Measurements from ENCODE around the gene SREBF2. TPM values are rescaled to one million over a fixed set of nuclear protein-coding genes. Genes with fewer than 3 reads are reported as not detected.

SREBF2 gene
- total and polyA plus RNA-seq, 2 of the 13 experiments (the other 11 are each of a cell fraction or from before 2014, with no cell fraction given), result 53.8 to 72.6 TPM

DNA sequence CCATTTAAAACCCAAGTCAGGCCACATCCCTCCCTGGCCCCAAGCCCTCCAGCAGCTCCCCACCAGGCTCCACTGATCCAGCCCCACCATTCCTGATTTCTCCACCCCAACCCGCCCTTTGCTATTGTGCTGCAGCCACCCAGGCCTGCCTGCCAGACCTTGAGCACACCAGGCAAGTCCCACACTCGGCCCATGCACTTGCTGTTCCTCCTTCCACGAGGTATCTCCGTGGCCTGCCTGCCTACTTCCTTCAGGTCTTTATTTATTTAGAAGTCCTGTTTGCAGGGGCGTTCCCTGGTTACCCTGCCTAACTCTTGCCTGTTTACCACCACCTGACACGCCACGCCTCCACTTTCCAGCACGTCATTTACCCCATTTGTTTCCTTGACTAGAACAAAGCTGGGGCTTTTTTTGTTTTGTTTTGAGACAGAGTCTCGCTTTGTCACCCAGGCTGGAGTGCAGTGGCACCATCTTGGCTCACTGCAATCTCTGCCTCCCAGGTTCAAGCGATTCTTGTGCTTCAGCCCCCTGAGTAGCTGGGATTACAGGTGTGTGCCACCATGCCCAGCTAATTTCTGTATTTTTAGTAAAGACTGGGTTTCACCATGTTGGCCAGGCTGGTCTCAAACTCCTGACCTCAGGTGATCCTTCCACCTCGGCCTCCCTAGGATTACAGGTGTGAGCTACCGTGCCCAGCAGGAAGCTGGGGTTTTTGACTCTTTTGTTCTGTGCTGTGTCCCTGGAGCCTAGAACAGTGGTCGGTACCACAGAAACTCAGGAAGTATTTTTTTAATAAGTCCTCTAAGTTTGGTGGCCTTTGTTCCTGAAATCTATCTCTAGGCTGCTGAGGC lies 107.3 kb downstream of the SREBF2 start:
- Histone ChIP-seq H3K9me3 (ENCODE audit: low read length) (no peaks in the 10 kb centered on the region), H3K36me3 (replicated peaks in 1 of 2; ENCODE audit: control insufficient read depth in 1 of 2, insufficient read depth in 2 of 2, low read length in 2 of 2) (peaks cover 11 to 49% of the 10 kb centered on the region in 2 experiments), H3K79me2 (ENCODE audit: insufficient read depth, low read length) (peaks cover 4% of the 10 kb centered on the region), H2AFZ (ENCODE audit: low read length) (no peak overlapping the region), H3K27ac (ENCODE audit: extremely low read length, insufficient read depth, low read length) (no peak overlapping the region), H3K4me2 (ENCODE audit: low read depth, low read length) (no peak overlapping the region), H3K4me1 (ENCODE audit: insufficient read depth, low read length) (peaks cover 24% of the 10 kb centered on the region), H3K27me3 (ENCODE audit: control insufficient read depth in 1 of 2, insufficient read depth in 2 of 2, low read length in 2 of 2) (no peaks in the 10 kb centered on the region), H4K20me1 (ENCODE audit: insufficient read depth, low read length) (no peaks in the 10 kb centered on the region), H3K4me3 (replicated peaks in 1 of 3; ENCODE audit: insufficient read depth in 1 of 3, low read depth in 2 of 3, low read length in 3 of 3) (no peak overlapping the region), H3K9ac (ENCODE audit: insufficient read depth, low read depth, low read length) (no peak overlapping the region)
- DNase-seq (ENCODE audit: low spot score), result no peak
- FAIRE-seq, result no peak
- ATAC-seq, result no peak
- intact Hi-C loops (cut with micrococcal nuclease; ENCODE audit: unreplicated experiment), result no loop called here
- ChIA-PET CTCF (ENCODE audit: low intra/inter-chr PET ratio, low total read pairs) (interaction anchor here (1.7 to 2.7 kb wide), 3 partner anchors 117 to 243 kb away, joined by 15 to 22 read pairs (median 16); no protein-coding TSS in a partner anchor), POLR2A (interaction anchor here (1.3 to 1.5 kb wide), 2 partner anchors 108 to 140 kb away, joined by 4 read pairs; partner anchors contain the start of genes CCDC134 and SREBF2)
- BruUV-seq (replicated peaks), result no TSS peak
- 93% methylated on average over 13 of the region's 13 CpGs for WGBS (ENCODE audit: low lambda C conversion rate)
- TF ChIP-seq, protein P1, sequence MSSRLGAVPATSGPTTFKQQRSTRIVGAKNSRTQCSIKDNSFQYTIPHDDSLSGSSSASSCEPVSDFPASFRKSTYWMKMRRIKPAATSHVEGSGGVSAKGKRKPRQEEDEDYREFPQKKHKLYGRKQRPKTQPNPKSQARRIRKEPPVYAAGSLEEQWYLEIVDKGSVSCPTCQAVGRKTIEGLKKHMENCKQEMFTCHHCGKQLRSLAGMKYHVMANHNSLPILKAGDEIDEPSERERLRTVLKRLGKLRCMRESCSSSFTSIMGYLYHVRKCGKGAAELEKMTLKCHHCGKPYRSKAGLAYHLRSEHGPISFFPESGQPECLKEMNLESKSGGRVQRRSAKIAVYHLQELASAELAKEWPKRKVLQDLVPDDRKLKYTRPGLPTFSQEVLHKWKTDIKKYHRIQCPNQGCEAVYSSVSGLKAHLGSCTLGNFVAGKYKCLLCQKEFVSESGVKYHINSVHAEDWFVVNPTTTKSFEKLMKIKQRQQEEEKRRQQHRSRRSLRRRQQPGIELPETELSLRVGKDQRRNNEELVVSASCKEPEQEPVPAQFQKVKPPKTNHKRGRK (CRISPR knock-in tag; IDR thresholded peaks at IDR 0.05), result peak; percentile 94
- TF ChIP-seq ZNF660 (CRISPR knock-in tag; IDR thresholded peaks at IDR 0.05; ENCODE audit: borderline replicate concordance, low read depth), result no peak
- in situ Hi-C loops (cut with HindIII; ENCODE audit: extremely low pct_ligation_motif_present, low pct_unique_long_range_greater_than_20kb), result loop anchor here (5.0 kb wide), 1 partner anchor 243 kb away; the partner anchor contains the start of gene MEI1

Measured in HepG2 (cell line).